Measurements from ENCODE around the gene IGF1R.

IGF1R gene

DNA sequence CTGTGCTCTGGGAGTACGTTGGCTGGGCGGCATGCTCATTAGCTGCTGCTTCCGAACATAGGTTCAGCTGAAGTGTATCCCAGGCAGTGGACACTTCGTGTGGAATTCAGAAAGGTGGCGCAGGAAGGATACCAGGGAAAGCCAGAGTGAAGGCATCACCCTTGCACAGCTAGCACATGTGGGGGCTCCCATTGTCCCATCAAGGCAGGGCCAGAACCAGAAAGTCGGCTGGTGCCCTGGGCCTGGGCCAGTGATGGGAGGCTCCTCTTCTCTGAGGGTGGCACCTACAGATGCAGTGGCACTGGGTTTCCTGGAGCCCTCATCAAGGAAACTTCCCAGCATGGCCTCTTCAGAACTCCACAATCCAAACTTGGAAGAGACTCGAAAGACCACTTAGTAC lies 302.7 kb downstream of the IGF1R start:
- H3K4me1 ChIP-seq (ENCODE audit: insufficient read depth, poor library complexity, severe bottlenecking): no peaks in the 10 kb centered on the region
- H3K27me3 ChIP-seq (ENCODE audit: insufficient read depth, poor library complexity, severe bottlenecking): no peaks in the 10 kb centered on the region

DNA sequence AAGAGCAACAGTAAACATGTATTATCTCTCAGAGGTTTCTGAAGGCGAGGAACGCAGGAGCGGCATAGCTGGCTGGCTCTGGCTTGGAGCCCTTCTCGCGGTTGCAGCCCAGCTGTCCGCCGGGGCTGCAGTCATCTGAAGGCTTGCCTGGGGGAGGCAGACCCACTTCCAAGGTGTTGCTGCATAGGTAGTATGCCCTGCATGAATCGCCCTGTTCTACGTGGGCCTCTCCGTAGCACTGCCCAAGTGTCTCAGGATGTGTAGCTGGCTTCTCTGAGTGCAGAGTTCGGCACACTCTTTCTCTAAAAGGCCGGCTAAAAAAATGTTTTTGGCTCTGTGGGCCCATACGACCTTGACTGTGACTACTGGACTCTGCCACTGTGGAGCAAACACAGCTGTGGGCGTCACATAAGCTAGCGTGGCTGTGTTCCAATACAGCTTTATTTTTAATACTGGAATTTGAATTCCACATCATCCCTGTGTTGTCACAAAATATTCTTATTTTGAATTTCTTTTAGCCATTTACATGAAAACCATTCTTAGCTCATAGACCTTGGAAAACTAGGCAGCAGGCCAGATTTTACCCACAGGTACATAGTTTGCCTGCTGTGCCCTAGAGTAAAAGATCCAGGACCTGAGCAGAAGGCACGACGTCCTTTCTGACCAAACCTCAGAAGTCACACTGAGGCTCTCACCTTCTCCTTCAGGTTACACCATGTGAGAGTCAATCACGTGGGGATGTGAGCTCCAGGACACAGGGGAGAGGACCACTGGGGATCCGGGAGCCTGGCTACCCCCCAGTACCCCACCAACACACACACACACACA lies 303.4 kb downstream of the IGF1R start:
- H3K27ac ChIP-seq (ENCODE audit: poor library complexity, severe bottlenecking): no peak overlapping the region
- no peak for ATAC-seq (ENCODE audit: low read depth)

More for the DNA sequence above, 302.7 kb downstream of the IGF1R start:
- no peak for ATAC-seq (ENCODE audit: low read depth)
- Histone ChIP-seq H3K36me3 (ENCODE audit: low read depth) (peaks cover 89% of the 10 kb centered on the region), H3K27ac (ENCODE audit: poor library complexity, severe bottlenecking) (no peak overlapping the region), H3K9me3 (ENCODE audit: severe bottlenecking) (no peaks in the 10 kb centered on the region), H3K4me3 (ENCODE audit: severe bottlenecking) (no peak overlapping the region)
- TF ChIP-seq, protein P1, sequence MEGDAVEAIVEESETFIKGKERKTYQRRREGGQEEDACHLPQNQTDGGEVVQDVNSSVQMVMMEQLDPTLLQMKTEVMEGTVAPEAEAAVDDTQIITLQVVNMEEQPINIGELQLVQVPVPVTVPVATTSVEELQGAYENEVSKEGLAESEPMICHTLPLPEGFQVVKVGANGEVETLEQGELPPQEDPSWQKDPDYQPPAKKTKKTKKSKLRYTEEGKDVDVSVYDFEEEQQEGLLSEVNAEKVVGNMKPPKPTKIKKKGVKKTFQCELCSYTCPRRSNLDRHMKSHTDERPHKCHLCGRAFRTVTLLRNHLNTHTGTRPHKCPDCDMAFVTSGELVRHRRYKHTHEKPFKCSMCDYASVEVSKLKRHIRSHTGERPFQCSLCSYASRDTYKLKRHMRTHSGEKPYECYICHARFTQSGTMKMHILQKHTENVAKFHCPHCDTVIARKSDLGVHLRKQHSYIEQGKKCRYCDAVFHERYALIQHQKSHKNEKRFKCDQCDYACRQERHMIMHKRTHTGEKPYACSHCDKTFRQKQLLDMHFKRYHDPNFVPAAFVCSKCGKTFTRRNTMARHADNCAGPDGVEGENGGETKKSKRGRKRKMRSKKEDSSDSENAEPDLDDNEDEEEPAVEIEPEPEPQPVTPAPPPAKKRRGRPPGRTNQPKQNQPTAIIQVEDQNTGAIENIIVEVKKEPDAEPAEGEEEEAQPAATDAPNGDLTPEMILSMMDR (IDR thresholded peaks at IDR 0.05; ENCODE audit: poor library complexity, severe bottlenecking): no peak
- peak; percentile 51 for DNase-seq (ENCODE audit: low spot score)

DNA sequence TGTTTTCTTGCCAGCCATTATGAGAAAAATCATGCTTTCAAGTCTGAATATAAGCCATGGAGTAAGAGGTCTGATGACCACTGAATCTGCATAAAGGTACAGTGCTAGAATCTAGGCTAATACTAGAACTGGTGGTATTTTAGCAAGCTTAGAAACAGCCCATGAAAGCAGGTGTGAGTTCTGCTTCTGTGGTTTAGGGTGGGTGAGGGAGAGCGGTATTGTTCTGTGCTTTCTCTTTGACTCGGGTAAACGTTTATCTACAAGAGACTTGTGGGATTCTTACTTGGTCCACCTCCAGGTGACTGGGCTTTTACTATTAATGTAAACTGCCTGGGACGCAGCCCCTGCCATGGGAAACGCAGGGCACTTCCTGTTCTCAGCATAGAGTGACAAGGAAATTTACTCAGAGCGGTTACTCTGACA lies 304.1 kb downstream of the IGF1R start:
- no peak overlapping the region for H3K4me3 ChIP-seq (ENCODE audit: severe bottlenecking)
- peak; percentile 10 for DNase-seq (ENCODE audit: low spot score)
- no peaks in the 10 kb centered on the region for H3K27me3 ChIP-seq (ENCODE audit: insufficient read depth, poor library complexity, severe bottlenecking)
- H3K27ac ChIP-seq (ENCODE audit: poor library complexity, severe bottlenecking): no peak overlapping the region
- TF ChIP-seq, protein P1 (IDR thresholded peaks at IDR 0.05; ENCODE audit: poor library complexity, severe bottlenecking): no peak
- H3K36me3 ChIP-seq (ENCODE audit: low read depth): peaks cover 92% of the 10 kb centered on the region
- no peak for ATAC-seq (ENCODE audit: low read depth)
- no peaks in the 10 kb centered on the region for H3K9me3 ChIP-seq (ENCODE audit: severe bottlenecking)
- H3K4me1 ChIP-seq (ENCODE audit: insufficient read depth, poor library complexity, severe bottlenecking): no peaks in the 10 kb centered on the region

More for the DNA sequence above, 303.4 kb downstream of the IGF1R start:
- Histone ChIP-seq H3K4me1 (ENCODE audit: insufficient read depth, poor library complexity, severe bottlenecking) (no peaks in the 10 kb centered on the region), H3K27me3 (ENCODE audit: insufficient read depth, poor library complexity, severe bottlenecking) (no peaks in the 10 kb centered on the region), H3K4me3 (ENCODE audit: severe bottlenecking) (no peak overlapping the region), H3K9me3 (ENCODE audit: severe bottlenecking) (no peaks in the 10 kb centered on the region), H3K36me3 (ENCODE audit: low read depth) (peaks cover 94% of the 10 kb centered on the region)
- TF ChIP-seq, protein P1 (IDR thresholded peaks at IDR 0.05; ENCODE audit: poor library complexity, severe bottlenecking): no peak
- DNase-seq (ENCODE audit: low spot score): peak; percentile 53

DNA sequence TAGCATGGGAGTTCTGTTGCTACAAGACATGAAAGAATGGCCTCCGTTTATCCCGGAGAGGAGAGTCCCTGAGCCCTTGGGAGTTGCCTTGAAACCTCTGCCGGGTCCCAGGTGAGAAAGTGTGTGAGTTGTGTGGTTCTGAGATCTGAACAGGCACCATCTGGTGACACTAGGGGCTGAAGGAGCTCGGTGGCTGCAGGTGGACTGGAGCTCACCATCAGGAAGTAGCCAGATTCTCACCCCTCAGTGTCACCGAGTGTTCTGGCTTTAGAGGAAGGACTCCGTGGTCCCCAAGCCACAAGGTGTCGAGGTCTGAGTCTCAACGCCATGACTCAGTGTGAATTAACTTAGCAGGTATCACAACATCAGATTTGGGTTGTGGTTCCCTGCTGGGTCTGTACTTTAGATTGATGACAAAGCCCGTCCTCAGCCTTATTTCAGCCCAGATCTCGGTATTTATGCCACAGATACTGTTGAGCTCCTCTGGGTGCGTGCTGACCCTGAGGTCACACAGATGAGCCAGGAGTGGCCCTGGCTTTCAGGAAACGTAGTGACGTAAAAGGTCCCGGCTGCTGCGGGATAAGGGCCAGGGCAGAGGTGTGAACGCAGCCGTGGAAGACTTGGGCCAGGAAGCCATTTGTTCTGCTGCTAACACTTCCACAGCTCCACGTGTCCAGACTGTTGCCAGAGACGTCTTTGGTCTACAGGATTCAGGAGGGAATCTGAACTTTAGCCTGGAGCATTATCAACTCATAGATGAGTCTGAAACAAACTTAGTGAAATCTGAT lies 304.9 kb downstream of the IGF1R start:
- Histone ChIP-seq H3K27me3 (ENCODE audit: insufficient read depth, poor library complexity, severe bottlenecking) (no peaks in the 10 kb centered on the region), H3K4me1 (ENCODE audit: insufficient read depth, poor library complexity, severe bottlenecking) (no peaks in the 10 kb centered on the region), H3K4me3 (ENCODE audit: severe bottlenecking) (no peak overlapping the region), H3K36me3 (ENCODE audit: low read depth) (peaks cover 92% of the 10 kb centered on the region), H3K27ac (ENCODE audit: poor library complexity, severe bottlenecking) (no peak overlapping the region), H3K9me3 (ENCODE audit: severe bottlenecking) (no peaks in the 10 kb centered on the region)
- no peak for ATAC-seq (ENCODE audit: low read depth)
- peak; percentile 49 for DNase-seq (ENCODE audit: low spot score)
- TF ChIP-seq, protein P1 (IDR thresholded peaks at IDR 0.05; ENCODE audit: poor library complexity, severe bottlenecking): no peak
